H1 (cell line): ENCODE measurements around the gene PDE1A. TPM values are rescaled to one million over a fixed set of nuclear protein-coding genes. Genes with fewer than 3 reads are reported as not detected.

Source experiments
- CTCF ChIA-PET: fragments of 300-600 bp; sonication (Branson Sonifier 250); formaldehyde crosslinking; loops from one replicate; lab custom pipeline; 2021; ENCODE audit not compliant: partially characterized antibody; lab: Charles Lee
- POLR2A ChIA-PET: fragments of 300-600 bp; sonication (Branson Sonifier 250); formaldehyde crosslinking; loops from one replicate; lab custom pipeline; 2021; ENCODE audit warnings: inconsistent platforms; ENCODE audit not compliant: partially characterized antibody; lab: Charles Lee
- DNase-seq, 2 experiments: peaks; one replicate each; pipeline versions ENCODE4 v3.0.0 to v3.0.0-alpha.2; 2010 to 2022; ENCODE audit warnings: low spot score in 2 of 2, low read depth in 1 of 2, mixed read lengths in 1 of 2
- FAIRE-seq: peaks from 2 replicates; lab custom pipeline; 2011; peaks lifted over from hg19 to GRCh38; lab: Jason Lieb, UNC
- H2AFZ ChIP-seq: 2 replicates; pipeline ENCODE4 v1.8.1; 2012; ENCODE audit warnings: low read length, inconsistent platforms
- H2AK5ac ChIP-seq: 2 replicates; pipeline ENCODE4 v1.6.1; 2013; ENCODE audit warnings: low read depth, low read length
- H2BK120ac ChIP-seq: replicated peaks from 2 replicates; pipeline ENCODE3; 2013; ENCODE audit warnings: low read depth, low read length, inconsistent platforms
- H2BK12ac ChIP-seq: 2 replicates; pipeline ENCODE4 v1.6.1; 2013; ENCODE audit warnings: low read depth, low read length
- H2BK15ac ChIP-seq: 2 replicates; pipeline ENCODE4 v1.6.1; 2013; ENCODE audit warnings: low read length
- H2BK20ac ChIP-seq: 2 replicates; pipeline ENCODE4 v1.6.1; 2013; ENCODE audit warnings: low read length
- H2BK5ac ChIP-seq: 2 replicates; pipeline ENCODE4 v1.6.1; 2013; ENCODE audit warnings: low read depth, low read length
- H3K14ac ChIP-seq: 2 replicates; pipeline ENCODE4 v1.6.1; 2013; ENCODE audit warnings: inconsistent platforms; ENCODE audit not compliant: insufficient read length
- H3K18ac ChIP-seq: 2 replicates; pipeline ENCODE4 v1.6.1; 2013; ENCODE audit warnings: low read length; ENCODE audit errors: extremely low read depth
- H3K23ac ChIP-seq: 2 replicates; pipeline ENCODE4 v1.6.1; 2013; ENCODE audit warnings: inconsistent platforms; ENCODE audit not compliant: insufficient read length
- H3K23me2 ChIP-seq: 2 replicates; pipeline ENCODE4 v1.6.1; 2013; ENCODE audit warnings: low read depth, low read length
- H3K27ac ChIP-seq: 2 replicates; pipeline ENCODE4 v1.6.1; 2011; ENCODE audit warnings: low read depth, low read length, inconsistent platforms
- H3K27me3 ChIP-seq, 4 experiments: replicated peaks in 1 of 4; 1 replicate in 1 of 4; 2 replicates in 3 of 4; pipeline versions ENCODE4 v1.6.1 to v1.8.1; 2011 to 2013; ENCODE audit warnings: low read length in 3 of 4, mild to moderate bottlenecking in 3 of 4, inconsistent platforms in 2 of 4, mixed read lengths in 2 of 4, moderate library complexity in 1 of 4; ENCODE audit not compliant: control insufficient read depth in 3 of 4, insufficient read depth in 3 of 4; ENCODE audit errors: extremely low read depth in 1 of 4
- H3K36me3 ChIP-seq, 4 experiments: 2 replicates each; pipeline versions ENCODE4 v1.6.1 to v1.8.1; 2011 to 2013; ENCODE audit warnings: mild to moderate bottlenecking in 4 of 4, low read length in 3 of 4, moderate library complexity in 2 of 4, control low read depth in 1 of 4, inconsistent platforms in 1 of 4; ENCODE audit not compliant: insufficient read depth in 4 of 4, control insufficient read depth in 2 of 4
- H3K4ac ChIP-seq: replicated peaks from 2 replicates; pipeline ENCODE3; 2013; ENCODE audit warnings: low read length, low read depth, mixed read lengths, inconsistent platforms; ENCODE audit not compliant: insufficient read length
- H3K4me1 ChIP-seq, 4 experiments: replicated peaks in 1 of 4; 1 replicate in 1 of 4; 2 replicates in 3 of 4; pipeline versions ENCODE4 v1.6.1 to v1.8.1; 2011 to 2013; ENCODE audit warnings: low read length in 3 of 4, inconsistent platforms in 2 of 4, mixed read lengths in 1 of 4; ENCODE audit not compliant: insufficient read depth in 4 of 4, control insufficient read depth in 3 of 4
- H3K4me2 ChIP-seq, 2 experiments: 2 replicates each; pipeline versions ENCODE4 v1.6.1 to v1.8.1; 2011 to 2013; ENCODE audit warnings: low read depth in 2 of 2, low read length in 2 of 2, control low read depth in 1 of 2, inconsistent platforms in 1 of 2, mild to moderate bottlenecking in 1 of 2; ENCODE audit not compliant: insufficient read depth in 1 of 2
- H3K4me3 ChIP-seq, 4 experiments: fragments of 200-600, 300-600 bp in 1 of 4; sonication (generic), shearing (Covaris generic), sonication (Bioruptor Twin) in 1 of 4; 2 replicates each; pipeline versions ENCODE4 v1.5.1 to v1.8.1; 2011 to 2016; ENCODE audit warnings: low read length in 4 of 4, low read depth in 3 of 4, control low read depth in 2 of 4, inconsistent platforms in 2 of 4, mild to moderate bottlenecking in 2 of 4, mixed read lengths in 1 of 4, moderate library complexity in 1 of 4; ENCODE audit not compliant: insufficient read depth in 2 of 4; ENCODE audit errors: extremely low read depth in 1 of 4
- H3K56ac ChIP-seq: replicated peaks from 2 replicates; pipeline ENCODE3; 2013; ENCODE audit warnings: low read depth, mild to moderate bottlenecking, mixed read lengths, low read length, inconsistent platforms; ENCODE audit not compliant: insufficient read length
- H3K79me1 ChIP-seq: 2 replicates; pipeline ENCODE4 v1.6.1; 2013; ENCODE audit warnings: low read depth, low read length, control low read depth
- H3K79me2 ChIP-seq, 2 experiments: 2 replicates each; pipeline versions ENCODE4 v1.6.1 to v1.8.1; 2012 to 2013; ENCODE audit warnings: low read length in 2 of 2, mild to moderate bottlenecking in 2 of 2, inconsistent platforms in 1 of 2; ENCODE audit not compliant: insufficient read depth in 2 of 2, control insufficient read depth in 1 of 2
- H3K9ac ChIP-seq, 4 experiments: replicated peaks in 1 of 4; 1 replicate in 1 of 4; 2 replicates in 3 of 4; pipeline versions ENCODE4 v1.6.1 to v1.8.1; 2011 to 2013; ENCODE audit warnings: low read depth in 3 of 4, low read length in 3 of 4, control low read depth in 2 of 4, mild to moderate bottlenecking in 2 of 4, moderate library complexity in 2 of 4, inconsistent platforms in 1 of 4; ENCODE audit errors: extremely low read depth in 1 of 4
- H3K9me3 ChIP-seq, 2 experiments: 2 replicates each; pipeline versions ENCODE4 v1.6.1 to v1.8.1; 2012 to 2013; ENCODE audit warnings: mild to moderate bottlenecking in 2 of 2, moderate library complexity in 2 of 2, control low read depth in 1 of 2, inconsistent platforms in 1 of 2, low read depth in 1 of 2, low read length in 1 of 2, mixed read lengths in 1 of 2; ENCODE audit not compliant: insufficient read depth in 2 of 2
- H4K20me1 ChIP-seq, 2 experiments: replicated peaks in 1 of 2; 2 replicates each; pipeline versions ENCODE3 to v1.8.1; 2011 to 2013; ENCODE audit warnings: inconsistent platforms in 2 of 2, low read length in 2 of 2, mild to moderate bottlenecking in 1 of 2; ENCODE audit not compliant: insufficient read depth in 2 of 2, control insufficient read depth in 1 of 2
- H4K5ac ChIP-seq: 2 replicates; pipeline ENCODE4 v1.6.1; 2013; ENCODE audit warnings: low read length, low read depth, mixed read lengths, inconsistent platforms; ENCODE audit not compliant: insufficient read length
- H4K8ac ChIP-seq: 2 replicates; pipeline ENCODE4 v1.8.0; 2013; ENCODE audit warnings: mild to moderate bottlenecking, moderate library complexity, low read length, inconsistent platforms; ENCODE audit not compliant: insufficient read depth; ENCODE audit errors: extremely low read depth
- H4K91ac ChIP-seq: replicated peaks from 2 replicates; pipeline ENCODE3; 2013; ENCODE audit warnings: low read length, mixed read lengths, inconsistent platforms; ENCODE audit not compliant: insufficient read length
- POLR2AphosphoS5 ChIP-seq: IDR thresholded peaks from 2 replicates; pipeline ENCODE4 v1.6.1; 2011; ENCODE audit warnings: low read depth, low read length
- SIX5 ChIP-seq: IDR thresholded peaks from 2 replicates; pipeline ENCODE4 v1.6.1; 2011; ENCODE audit warnings: mild to moderate bottlenecking, low read depth, low read length
- WGBS, 2 experiments: shearing (Covaris generic) in 1 of 2; methylation state at CpG; one replicate each; pipeline versions ENCODE4 v1.1.6 to v1.1.7; 2013 to 2015; ENCODE audit warnings: low lambda C conversion rate in 2 of 2, mixed read lengths in 2 of 2, inconsistent platforms in 1 of 2, low coverage in 1 of 2, missing lambda C conversion rate in 1 of 2; ENCODE audit not compliant: insufficient replicate concordance in 2 of 2, insufficient coverage in 1 of 2, insufficient read length in 1 of 2; ENCODE audit errors: extremely low coverage in 1 of 2, missing lambda C conversion rate in 1 of 2; 5-methylcytosine and 5-hydroxymethylcytosine counted together
- polyA plus RNA-seq, 7 experiments: library from polyadenylated mRNA; depleted of rRNA in 3 of 7; stranded (reverse) in 5 of 7; unstranded in 2 of 7; fragments of >200 nt in 5 of 7; fragments of 200-250 nt in 2 of 7; gene quantifications; 1 replicate in 5 of 7; 2 replicates in 1 of 7; 4 replicates in 1 of 7; pipeline versions ENCODE4 v1.2.1 to v1.2.3, GENCODE V29; 2011 to 2013; ENCODE audit warnings: missing spikeins in 2 of 7, mixed read lengths in 2 of 7
- total RNA-seq: library from RNA; stranded (reverse); fragmentation: NEBNext Ultra II Directional; extraction: Animal tissue kit (Norgen Biotek cat#: 25700); gene quantifications from 2 replicates; pipeline ENCODE4 v1.2.1, GENCODE V29; 2021

PDE1A gene
- total and polyA plus RNA-seq, 2 of the 8 experiments (the other 6 are each of a cell fraction or from before 2014, with no cell fraction given): 0.34 TPM; not detected in 1

- no peak for FAIRE-seq
- ChIA-PET POLR2A (no interaction called here), CTCF (no interaction called here)
- Histone ChIP-seq H2BK20ac (no peak overlapping the region), H3K56ac (no peak overlapping the region), H2AFZ (no peak overlapping the region), H3K27ac (no peak overlapping the region), H3K4me2 (no peak overlapping the region), H3K79me1 (no peaks in the 10 kb centered on the region), H3K23me2 (no peaks in the 10 kb centered on the region), H3K36me3 (no peaks in the 10 kb centered on the region), H4K5ac (no peak overlapping the region), H3K79me2 (no peaks in the 10 kb centered on the region), H3K4me3 (no peak overlapping the region), H3K9ac (no peak overlapping the region), H3K18ac (no peak overlapping the region), H4K91ac (no peak overlapping the region), H3K14ac (no peak overlapping the region), H4K8ac (no peak overlapping the region), H2BK120ac (no peak overlapping the region), H3K4ac (no peak overlapping the region), H2BK12ac (no peak overlapping the region), H2BK15ac (no peak overlapping the region), H3K9me3 (no peaks in the 10 kb centered on the region), H4K20me1 (no peaks in the 10 kb centered on the region), H2BK5ac (no peak overlapping the region), H3K23ac (no peak overlapping the region), H2AK5ac (no peak overlapping the region), H3K27me3 (no peaks in the 10 kb centered on the region), H3K4me1 (no peaks in the 10 kb centered on the region)
- WGBS, 2 experiments: 77% methylated on average over 3 of the region's 3 CpGs; no CpG with 5 or more reads in 1 of the 2 experiments
- DNase-seq: no peak
- TF ChIP-seq POLR2AphosphoS5: no peak
- no peak for TF ChIP-seq SIX5
Measured at GRCh38 chr2:182365855-182366254, 61.0 kb downstream of the PDE1A start.
